Endothelial cell of umbilical vein (primary cell): Measurements from ENCODE around the gene GLYAT. TPM values are rescaled to one million over a fixed set of nuclear protein-coding genes. Genes with fewer than 3 reads are reported as not detected.

Source experiments
- BruUV-seq: library from RNA; stranded (reverse); fragments of 400-500 nt; replicated peaks from 2 replicates; lab custom pipeline; 2021; lab: Mats Ljungman, UMichigan
- CTCF ChIA-PET: fragments of 300-600, 350-600 bp; sonication (Branson Sonifier 250); formaldehyde crosslinking; loops from one replicate; lab custom pipeline; 2021; ENCODE audit warnings: antibody characterized with exemption, inconsistent platforms; lab: Charles Lee
- POLR2A ChIA-PET: fragments of 300-600, 350-600 bp; sonication (Branson Sonifier 250); formaldehyde crosslinking; loops from one replicate; lab custom pipeline; 2021; ENCODE audit warnings: antibody characterized with exemption, inconsistent platforms; lab: Charles Lee
- DNase-seq: peaks from one replicate; pipeline ENCODE4 v3.0.0-alpha.2; 2011; ENCODE audit warnings: low read depth, low spot score
- FAIRE-seq: peaks from 2 replicates; lab custom pipeline; 2011; peaks lifted over from hg19 to GRCh38; lab: Jason Lieb, UNC
- H2AFZ ChIP-seq: 2 replicates; pipeline ENCODE4 v1.6.0; 2012; ENCODE audit warnings: low read depth, low read length, control low read depth, inconsistent platforms
- H3K27ac ChIP-seq: 2 replicates; pipeline ENCODE4 v1.5.1; 2011; ENCODE audit warnings: low read depth, mild to moderate bottlenecking, control low read depth, low read length, moderate library complexity; ENCODE audit not compliant: insufficient read depth
- H3K27me3 ChIP-seq, 2 experiments: 2 replicates each; pipeline versions ENCODE4 v1.6.0 to v1.6.1; 2011; ENCODE audit warnings: low read length in 2 of 2, mixed read lengths in 1 of 2; ENCODE audit not compliant: control insufficient read depth in 2 of 2, insufficient read depth in 2 of 2
- H3K36me3 ChIP-seq, 2 experiments: 2 replicates in 1 of 2; 3 replicates in 1 of 2; pipeline ENCODE4 v1.5.1; 2011; ENCODE audit warnings: low read length in 2 of 2, mild to moderate bottlenecking in 1 of 2, moderate library complexity in 1 of 2; ENCODE audit not compliant: control insufficient read depth in 2 of 2, insufficient read depth in 2 of 2; ENCODE audit errors: extremely low read depth in 1 of 2
- H3K4me1 ChIP-seq: 3 replicates; pipeline ENCODE4 v1.5.1; 2011; ENCODE audit warnings: mild to moderate bottlenecking, low read length; ENCODE audit not compliant: control insufficient read depth, insufficient read depth; ENCODE audit errors: extremely low read depth
- H3K4me2 ChIP-seq: 2 replicates; pipeline ENCODE4 v1.6.1; 2011; ENCODE audit warnings: low read length, control low read depth, mixed read lengths; ENCODE audit not compliant: insufficient read depth
- H3K4me3 ChIP-seq, 3 experiments: fragments of 200-600 bp in 1 of 3; sonication (generic), shearing (Covaris generic) in 1 of 3; replicated peaks in 1 of 3; 2 replicates each; pipeline ENCODE4 v1.5.1; 2011 to 2016; ENCODE audit warnings: control low read depth in 3 of 3, low read length in 3 of 3, mild to moderate bottlenecking in 2 of 3, inconsistent platforms in 1 of 3, low read depth in 1 of 3, moderate library complexity in 1 of 3; ENCODE audit not compliant: insufficient read depth in 1 of 3
- H3K79me2 ChIP-seq: 2 replicates; pipeline ENCODE4 v1.6.0; 2012; ENCODE audit warnings: low read length, inconsistent platforms; ENCODE audit not compliant: control insufficient read depth, insufficient read depth
- H3K9ac ChIP-seq: replicated peaks from 2 replicates; pipeline ENCODE3; 2011; ENCODE audit warnings: low read length, control low read depth; ENCODE audit not compliant: insufficient read depth; ENCODE audit errors: extremely low read depth
- H3K9me1 ChIP-seq: replicated peaks from 3 replicates; pipeline ENCODE4 v1.6.0; 2011; ENCODE audit warnings: mild to moderate bottlenecking, low read length; ENCODE audit not compliant: control insufficient read depth, insufficient read depth; ENCODE audit errors: extremely low read depth
- H3K9me3 ChIP-seq: replicated peaks from 2 replicates; pipeline ENCODE4 v1.5.1; 2012; ENCODE audit warnings: low read length, inconsistent platforms; ENCODE audit not compliant: control insufficient read depth, insufficient read depth
- H4K20me1 ChIP-seq: replicated peaks from 2 replicates; pipeline ENCODE3; 2011; ENCODE audit warnings: mild to moderate bottlenecking, low read length; ENCODE audit not compliant: control insufficient read depth, insufficient read depth; ENCODE audit errors: extremely low read depth
- CTCF ChIP-seq, 2 donors: IDR thresholded peaks; 1 replicate in 1 of 2; 2 replicates in 1 of 2; pipeline ENCODE4 v1.5.1; 2011; ENCODE audit warnings: low read length in 2 of 2, mild to moderate bottlenecking in 2 of 2, moderate library complexity in 2 of 2, control low read depth in 1 of 2, inconsistent platforms in 1 of 2, low read depth in 1 of 2; ENCODE audit not compliant: insufficient read depth in 1 of 2; ENCODE audit errors: extremely low read depth in 1 of 2
- EZH2 ChIP-seq: IDR thresholded peaks from 2 replicates; pipeline ENCODE4 v1.6.1; 2012; ENCODE audit warnings: borderline replicate concordance, low read depth, mild to moderate bottlenecking, moderate library complexity, low read length, inconsistent platforms; ENCODE audit not compliant: severe bottlenecking
- FOS ChIP-seq: IDR thresholded peaks from 2 replicates; pipeline ENCODE4 v1.6.1; 2011; ENCODE audit warnings: mild to moderate bottlenecking, low read length, moderate library complexity, borderline replicate concordance; ENCODE audit not compliant: insufficient read depth
- GATA2 ChIP-seq: IDR thresholded peaks from 2 replicates; pipeline ENCODE4 v1.7.0; 2011; ENCODE audit warnings: low read depth, mild to moderate bottlenecking, moderate library complexity, mixed read lengths, low read length; ENCODE audit not compliant: insufficient read length, insufficient read depth
- JUN ChIP-seq: IDR thresholded peaks from 2 replicates; pipeline ENCODE4 v1.6.1; 2011; ENCODE audit warnings: borderline replicate concordance, low read depth; ENCODE audit not compliant: insufficient read length, insufficient read depth
- MAX ChIP-seq: IDR thresholded peaks from 2 replicates; pipeline ENCODE4 v1.6.1; 2011; ENCODE audit not compliant: insufficient read depth, insufficient read length
- MYC ChIP-seq: IDR thresholded peaks from one replicate; pipeline ENCODE4 v1.6.1; 2011; ENCODE audit warnings: mild to moderate bottlenecking, low read depth, low read length
- POLR2A ChIP-seq: IDR thresholded peaks from 2 replicates; pipeline ENCODE4 v1.6.1; 2012; ENCODE audit warnings: low read depth, mild to moderate bottlenecking, control low read depth, low read length
- POLR2AphosphoS5 ChIP-seq: IDR thresholded peaks from 2 replicates; pipeline ENCODE4 v1.6.1; 2012; ENCODE audit warnings: low read depth, mild to moderate bottlenecking, control low read depth, low read length, moderate library complexity; ENCODE audit not compliant: insufficient read depth
- dilution Hi-C: fragments of 300-500 bp; cut with MboI; formaldehyde crosslinking; loops from one replicate; pipeline ENCODE4 v1.15.0; 2019; ENCODE audit warnings: low sequenced_read_pairs; ENCODE audit not compliant: extremely low pct_ligation_motif_present
- intact Hi-C: fragments of 100-400 bp; cut with micrococcal nuclease; formaldehyde crosslinking; loops from one replicate; pipeline ENCODE4 v1.10.0; 2022
- polyA plus RNA-seq, 4 experiments: library from polyadenylated mRNA; depleted of rRNA in 3 of 4; stranded (reverse) in 3 of 4; unstranded in 1 of 4; fragments of >200 nt; gene quantifications; 2 replicates each; pipeline versions ENCODE4 v1.2.1 to v1.2.3, GENCODE V29; 2011 to 2012; ENCODE audit warnings: missing spikeins in 1 of 4
- total RNA-seq: library from RNA; stranded (reverse); gene quantifications from 2 replicates; pipeline ENCODE4 v1.2.3, GENCODE V29; 2021

Gene GLYAT
- total and polyA plus RNA-seq, 2 donors (not counting 3 experiments of a cell fraction or from before 2014, with no cell fraction given), result not detected

- Histone ChIP-seq H4K20me1 (no peaks in the 10 kb centered on the region), H3K4me3 (no peak overlapping the region), H3K79me2 (no peaks in the 10 kb centered on the region), H3K27me3 (peaks cover 2 to 3% of the 10 kb centered on the region in 2 experiments), H3K4me2 (no peak overlapping the region), H3K9me1 (no peaks in the 10 kb centered on the region), H3K4me1 (no peaks in the 10 kb centered on the region), H3K9me3 (no peaks in the 10 kb centered on the region), H3K9ac (no peak overlapping the region), H2AFZ (no peak overlapping the region), H3K27ac (no peak overlapping the region), H3K36me3 (no peaks in the 10 kb centered on the region)
- intact Hi-C loops, result no loop called here
- ChIA-PET CTCF (interaction anchor here (1.4 kb wide), 1 partner anchor 498 kb away, joined by 5 read pairs; no protein-coding TSS in a partner anchor), POLR2A (no interaction called here)
- FAIRE-seq, result no peak
- BruUV-seq, result no TSS peak
- TF ChIP-seq POLR2AphosphoS5, result no peak
- no peak for TF ChIP-seq JUN
- TF ChIP-seq POLR2A, result no peak
- no peak for TF ChIP-seq CTCF (IDR thresholded peaks at IDR 0.05; ENCODE audit: extremely low read depth in 1 of 2, insufficient read depth in 1 of 2, low read depth in 1 of 2, low read length in 2 of 2)
- TF ChIP-seq MYC, result no peak
- no peak for TF ChIP-seq GATA2
- no peak for TF ChIP-seq FOS
- no peak for TF ChIP-seq EZH2
- no peak for TF ChIP-seq MAX
- DNase-seq, result no peak
- dilution Hi-C loops, result no loop called here
These were observed 71.7 kb downstream of the GLYAT start for GRCh38 chr11:58659910-58660570.
